IMR-90 (cell line): ENCODE measurements around the gene ATRN. TPM values are rescaled to one million over a fixed set of nuclear protein-coding genes. Genes with fewer than 3 reads are reported as not detected.
"Not testable (repeated sequence)": the region's sequence is repeated elsewhere in the genome, so short reads cannot be mapped to it uniquely, and the experiment has no call there.

Source experiments
- ATAC-seq: fragments of 200-7000 bp; cut with Tn5 transposase; 2 replicates; pipeline ENCODE4 v1.9.1; 2020; ENCODE audit warnings: low read depth, mild to moderate bottlenecking, moderate library complexity
- BruUV-seq: library from RNA; stranded (reverse); fragments of 400-500 nt; replicated peaks from 2 replicates; lab custom pipeline; 2021; lab: Mats Ljungman, UMichigan
- CTCF ChIA-PET: fragments of 300-600 bp; formaldehyde crosslinking; extraction: SDS; loops from one replicate; lab custom pipeline; 2021; ENCODE audit warnings: antibody characterized with exemption; lab: Yijun Ruan, JAX
- POLR2A ChIA-PET: fragments of 300-600 bp; sonication (Branson Sonifier 250); formaldehyde crosslinking; loops from one replicate; lab custom pipeline; 2022; ENCODE audit warnings: antibody characterized with exemption; ENCODE audit not compliant: unreplicated experiment; lab: Charles Lee
- DNase-seq: peaks from one replicate; pipeline ENCODE4 v3.0.0; 2013
- H2AFZ ChIP-seq: replicated peaks from 2 replicates; pipeline ENCODE3; 2013; ENCODE audit warnings: low read length, mild to moderate bottlenecking; ENCODE audit not compliant: poor library complexity
- H2AK5ac ChIP-seq: 2 replicates; pipeline ENCODE4 v1.6.1; 2013; ENCODE audit warnings: low read depth, low read length, inconsistent platforms
- H2AK9ac ChIP-seq: replicated peaks from 2 replicates; pipeline ENCODE3; 2013; ENCODE audit warnings: mild to moderate bottlenecking, low read depth, low read length, moderate library complexity; ENCODE audit not compliant: poor library complexity
- H2BK120ac ChIP-seq: 2 replicates; pipeline ENCODE4 v1.6.1; 2013; ENCODE audit warnings: low read depth, low read length, inconsistent platforms
- H2BK15ac ChIP-seq: 3 replicates; pipeline ENCODE4 v1.6.1; 2013; ENCODE audit warnings: low read depth, low read length, inconsistent platforms
- H2BK20ac ChIP-seq: 2 replicates; pipeline ENCODE4 v1.6.1; 2013; ENCODE audit warnings: low read depth, mild to moderate bottlenecking, inconsistent platforms, low read length, moderate library complexity
- H2BK5ac ChIP-seq: 2 replicates; pipeline ENCODE4 v1.6.1; 2013; ENCODE audit warnings: mild to moderate bottlenecking, low read depth, low read length, inconsistent platforms; ENCODE audit not compliant: poor library complexity, severe bottlenecking
- H3K14ac ChIP-seq: replicated peaks from 2 replicates; pipeline ENCODE4 v1.6.1; 2013; ENCODE audit warnings: low read depth, low read length, inconsistent platforms
- H3K18ac ChIP-seq: 2 replicates; pipeline ENCODE4 v1.6.1; 2013; ENCODE audit warnings: low read depth, low read length, control low read depth
- H3K23ac ChIP-seq: 2 replicates; pipeline ENCODE4 v1.6.1; 2013; ENCODE audit warnings: low read depth, low read length, inconsistent platforms
- H3K27ac ChIP-seq: 2 replicates; pipeline ENCODE4 v1.5.1; 2013; ENCODE audit warnings: mild to moderate bottlenecking, control low read depth, low read length; ENCODE audit not compliant: insufficient read depth
- H3K27me3 ChIP-seq: 2 replicates; pipeline ENCODE4 v1.6.1; 2013; ENCODE audit warnings: low read length; ENCODE audit not compliant: control insufficient read depth, insufficient read depth
- H3K36me3 ChIP-seq: 2 replicates; pipeline ENCODE4 v1.6.1; 2013; ENCODE audit warnings: low read length, mixed read lengths; ENCODE audit not compliant: control insufficient read depth, insufficient read depth
- H3K4ac ChIP-seq: 2 replicates; pipeline ENCODE4 v1.6.1; 2013; ENCODE audit warnings: low read depth, low read length, inconsistent platforms
- H3K4me1 ChIP-seq: 2 replicates; pipeline ENCODE4 v1.6.1; 2013; ENCODE audit warnings: low read length, mixed read lengths; ENCODE audit not compliant: control insufficient read depth, insufficient read depth
- H3K4me2 ChIP-seq: 2 replicates; pipeline ENCODE4 v1.6.1; 2013; ENCODE audit warnings: low read depth, mild to moderate bottlenecking, control low read depth, low read length, moderate library complexity
- H3K4me3 ChIP-seq: 2 replicates; pipeline ENCODE4 v1.5.1; 2013; ENCODE audit warnings: low read depth, mild to moderate bottlenecking, control low read depth, low read length, moderate library complexity; ENCODE audit not compliant: insufficient read depth
- H3K56ac ChIP-seq: 2 replicates; pipeline ENCODE4 v1.6.1; 2013; ENCODE audit warnings: low read length, inconsistent platforms; ENCODE audit not compliant: insufficient read depth; ENCODE audit errors: extremely low read depth
- H3K79me1 ChIP-seq, 2 experiments: 2 replicates each; pipeline ENCODE4 v1.6.1; 2013; ENCODE audit warnings: low read length in 2 of 2, inconsistent platforms in 1 of 2, low read depth in 1 of 2
- H3K9ac ChIP-seq: 2 replicates; pipeline ENCODE4 v1.6.1; 2013; ENCODE audit warnings: low read depth, low read length, control low read depth
- H3K9me1 ChIP-seq: 2 replicates; pipeline ENCODE4 v1.6.1; 2013; ENCODE audit warnings: low read length, inconsistent platforms; ENCODE audit not compliant: insufficient read depth
- H3K9me3 ChIP-seq: 2 replicates; pipeline ENCODE4 v1.6.1; 2013; ENCODE audit warnings: low read length; ENCODE audit not compliant: control insufficient read depth, insufficient read depth
- H4K20me1 ChIP-seq: 2 replicates; pipeline ENCODE4 v1.6.1; 2013; ENCODE audit warnings: low read length, inconsistent platforms; ENCODE audit not compliant: insufficient read depth
- H4K5ac ChIP-seq: 2 replicates; pipeline ENCODE4 v1.6.1; 2013; ENCODE audit warnings: mild to moderate bottlenecking, low read depth, low read length, control low read depth
- H4K8ac ChIP-seq, 2 experiments: 2 replicates each; pipeline ENCODE4 v1.6.1; 2013; ENCODE audit warnings: low read depth in 2 of 2, low read length in 2 of 2, control low read depth in 1 of 2, inconsistent platforms in 1 of 2
- H4K91ac ChIP-seq: 2 replicates; pipeline ENCODE4 v1.6.1; 2013; ENCODE audit warnings: low read depth, low read length, inconsistent platforms; ENCODE audit not compliant: insufficient read depth
- BHLHE40 ChIP-seq: fragments of 150-350 bp; IDR thresholded peaks from 2 replicates; pipeline ENCODE4 v1.6.1; 2016; ENCODE audit warnings: mild to moderate bottlenecking, low read depth, low read length
- CEBPB ChIP-seq: IDR thresholded peaks from 2 replicates; pipeline ENCODE4 v1.6.1; 2012; ENCODE audit warnings: low read depth, low read length, improper control_type of control experiment
- CHD1 ChIP-seq: IDR thresholded peaks from 2 replicates; pipeline ENCODE4 v1.6.1; 2012; ENCODE audit warnings: low read depth, low read length, improper control_type of control experiment
- FOS ChIP-seq: fragments of 150-350 bp; IDR thresholded peaks from 2 replicates; pipeline ENCODE4 v1.6.1; 2016; ENCODE audit warnings: low read depth, low read length
- POLR2A ChIP-seq: IDR thresholded peaks from 2 replicates; pipeline ENCODE4 v1.6.1; 2012; ENCODE audit warnings: mild to moderate bottlenecking, low read depth, low read length
- RAD21 ChIP-seq: IDR thresholded peaks from 2 replicates; pipeline ENCODE4 v1.6.1; 2012; ENCODE audit warnings: low read length, improper control_type of control experiment
- WGBS, 2 experiments: methylation state at CpG; one replicate each; pipeline versions ENCODE4 v1.1.5 to v1.1.7; 2013; ENCODE audit warnings: missing lambda C conversion rate in 2 of 2; ENCODE audit not compliant: insufficient read length in 1 of 2; ENCODE audit errors: extremely low coverage in 2 of 2; 5-methylcytosine and 5-hydroxymethylcytosine counted together
- dilution Hi-C: fragments of 300-500 bp; cut with HindIII; formaldehyde crosslinking; loops from one replicate; pipeline ENCODE4 v1.14.3; 2018; ENCODE audit warnings: low sequenced_read_pairs; ENCODE audit not compliant: unreplicated experiment
- in situ Hi-C: fragments of 300-500 bp; cut with MboI; formaldehyde crosslinking; loops from 3 replicates; pipeline ENCODE4 v1.14.3; 2019; ENCODE audit warnings: low sequenced_read_pairs, inconsistent platforms, mixed read lengths
- intact Hi-C: fragments of 100-400 bp; cut with micrococcal nuclease; formaldehyde crosslinking; loops from 2 replicates; pipeline ENCODE4 v1.10.0; 2022
- polyA plus RNA-seq, 3 experiments: library from polyadenylated mRNA; depleted of rRNA; stranded (reverse); fragments of >200 nt; gene quantifications; 2 replicates each; pipeline ENCODE4 v1.2.3, GENCODE V29; 2012; ENCODE audit warnings: low replicate concordance in 1 of 3
- total RNA-seq: library from RNA; depleted of rRNA; stranded (reverse); fragments of >200 nt; gene quantifications from 2 replicates; pipeline ENCODE4 v1.2.3, GENCODE V29; 2012
- TF ChIP-seq, protein P1 (sequence below): fragments of 150-350 bp; IDR thresholded peaks from 2 replicates; pipeline ENCODE4 v1.6.1; 2016; ENCODE audit warnings: low read depth, mild to moderate bottlenecking, low read length, moderate library complexity, borderline replicate concordance

ATRN gene
- total and polyA plus RNA-seq, 2 of the 4 experiments (the other 2 are of a cell fraction): 32.3 to 46.2 TPM

DNA sequence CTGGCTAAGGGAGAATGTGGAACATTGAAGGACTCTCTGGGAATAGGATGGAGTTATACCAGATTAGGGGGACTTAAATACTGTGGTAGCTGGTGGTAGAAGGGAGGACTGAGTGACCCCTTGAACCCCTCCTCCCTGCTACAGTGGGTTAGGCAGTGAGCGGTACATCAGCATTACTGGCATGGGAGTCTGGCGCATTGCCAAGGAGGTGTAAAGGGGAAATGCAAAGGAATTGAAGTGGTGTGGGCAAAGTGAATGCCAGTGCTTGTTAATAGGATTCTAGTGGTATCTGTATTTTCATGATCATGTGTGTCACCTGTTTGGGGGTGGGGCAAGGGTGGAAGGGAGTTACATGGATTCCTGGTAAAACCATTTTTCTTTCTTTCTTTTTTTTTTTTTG, 132.3 kb downstream of the ATRN start:
- Histone ChIP-seq H4K20me1 (no peaks in the 10 kb centered on the region), H3K23ac (no peak overlapping the region), H3K4me1 (peaks cover 2% of the 10 kb centered on the region; the same call in 1 of the 2 replicates), H4K8ac (no peak overlapping the region), H3K27me3 (no peaks in the 10 kb centered on the region), H2BK15ac (no peak overlapping the region), H3K4ac (no peak overlapping the region), H2AK9ac (no peak overlapping the region), H4K91ac (no peak overlapping the region), H3K4me2 (no peak overlapping the region), H3K9me3 (no peaks in the 10 kb centered on the region), H2BK20ac (no peak overlapping the region), H3K18ac (no peak overlapping the region), H2BK120ac (no peak overlapping the region), H3K56ac (no peak overlapping the region), H3K4me3 (no peak overlapping the region), H3K36me3 (peaks cover 25% of the 10 kb centered on the region), H4K5ac (no peak overlapping the region), H2AFZ (no peak overlapping the region), H3K9me1 (peaks cover 12% of the 10 kb centered on the region), H3K79me1 (no peaks in the 10 kb centered on the region), H3K27ac (no peak overlapping the region), H2AK5ac (no peak overlapping the region), H3K14ac (no peak overlapping the region), H2BK5ac (no peak overlapping the region), H3K9ac (no peak overlapping the region)
- intact Hi-C loops: no loop called here
- in situ Hi-C loops: no loop called here
- TF ChIP-seq POLR2A (no peak), BHLHE40 (no peak), RAD21 (no peak), CHD1 (no peak), CEBPB (no peak), FOS (no peak)
- TF ChIP-seq, protein P1, sequence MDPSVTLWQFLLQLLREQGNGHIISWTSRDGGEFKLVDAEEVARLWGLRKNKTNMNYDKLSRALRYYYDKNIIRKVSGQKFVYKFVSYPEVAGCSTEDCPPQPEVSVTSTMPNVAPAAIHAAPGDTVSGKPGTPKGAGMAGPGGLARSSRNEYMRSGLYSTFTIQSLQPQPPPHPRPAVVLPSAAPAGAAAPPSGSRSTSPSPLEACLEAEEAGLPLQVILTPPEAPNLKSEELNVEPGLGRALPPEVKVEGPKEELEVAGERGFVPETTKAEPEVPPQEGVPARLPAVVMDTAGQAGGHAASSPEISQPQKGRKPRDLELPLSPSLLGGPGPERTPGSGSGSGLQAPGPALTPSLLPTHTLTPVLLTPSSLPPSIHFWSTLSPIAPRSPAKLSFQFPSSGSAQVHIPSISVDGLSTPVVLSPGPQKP: no peak
- no peak for ATAC-seq
- dilution Hi-C loops: no loop called here
- CTCF ChIA-PET: no interaction called here
- no peak for DNase-seq
- POLR2A ChIA-PET: no interaction called here
- no TSS peak for BruUV-seq
- no CpG with 5 or more reads among the region's 2 CpGs for WGBS, 2 experiments

DNA sequence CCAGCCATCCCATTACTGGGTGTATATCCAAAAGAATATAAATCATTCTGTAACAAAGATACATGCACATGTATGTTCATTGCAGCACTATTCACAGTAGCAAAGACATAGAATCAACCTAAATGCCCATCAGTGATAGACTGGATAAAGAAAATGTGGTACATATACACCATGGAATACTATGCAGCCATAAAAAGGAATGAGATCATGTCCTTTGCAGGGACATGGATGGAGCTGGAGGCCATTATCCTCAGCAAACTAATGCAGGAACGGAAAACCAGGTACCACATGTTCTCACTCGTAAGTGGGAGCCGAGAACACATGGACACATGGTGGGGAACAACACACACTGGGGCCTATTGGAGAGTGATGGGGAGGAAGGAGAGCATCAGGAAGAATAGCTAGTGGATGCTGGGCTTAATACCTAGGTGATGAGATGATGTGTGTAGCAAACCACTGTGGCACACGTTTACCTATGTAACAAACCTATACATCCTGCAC, 134.6 kb downstream of the ATRN start:
- Histone ChIP-seq H3K9me1 (peaks cover 12% of the 10 kb centered on the region), H3K36me3 (peaks cover 22% of the 10 kb centered on the region)
- H4K91ac ChIP-seq, H3K56ac ChIP-seq, H2BK5ac ChIP-seq, H2AK9ac ChIP-seq, H2BK120ac ChIP-seq, H3K9ac ChIP-seq, H2BK15ac ChIP-seq, H3K23ac ChIP-seq, H3K4ac ChIP-seq, BruUV-seq, H3K9me3 ChIP-seq, H3K79me1 ChIP-seq, dilution Hi-C loops, H4K20me1 ChIP-seq, H3K18ac ChIP-seq, POLR2A ChIA-PET, H4K5ac ChIP-seq, H3K27ac ChIP-seq, CTCF ChIA-PET, H3K14ac ChIP-seq, H3K4me2 ChIP-seq, H4K8ac ChIP-seq, H2AK5ac ChIP-seq, intact Hi-C loops, ATAC-seq, H3K27me3 ChIP-seq, H3K4me3 ChIP-seq, H2BK20ac ChIP-seq, H2AFZ ChIP-seq, in situ Hi-C loops, H3K4me1 ChIP-seq, DNase-seq: not testable (repeated sequence)
- 100% methylated on average over 1 of the region's 4 CpGs; no CpG with 5 or more reads in 1 of the 2 experiments for WGBS, 2 experiments
